Stimulated activated CD4-positive, alpha-beta T cell treated with anti-CD3 and anti-CD28 coated beads, Interleukin-1b, Interleukin-23, amount 100 ng/mL, for 4 hours (primary cell): ENCODE results near the gene OPN1MW2.
"Not testable (repeated sequence)": the region's sequence is repeated elsewhere in the genome, so short reads cannot be mapped to it uniquely, and the experiment has no call there.

Experiments used
- DNase-seq, 2 donors: peaks; one replicate each; pipeline ENCODE4 v3.0.0-alpha.2; 2020; ENCODE audit warnings: low read depth in 2 of 2

The OPN1MW2 gene

DNA sequence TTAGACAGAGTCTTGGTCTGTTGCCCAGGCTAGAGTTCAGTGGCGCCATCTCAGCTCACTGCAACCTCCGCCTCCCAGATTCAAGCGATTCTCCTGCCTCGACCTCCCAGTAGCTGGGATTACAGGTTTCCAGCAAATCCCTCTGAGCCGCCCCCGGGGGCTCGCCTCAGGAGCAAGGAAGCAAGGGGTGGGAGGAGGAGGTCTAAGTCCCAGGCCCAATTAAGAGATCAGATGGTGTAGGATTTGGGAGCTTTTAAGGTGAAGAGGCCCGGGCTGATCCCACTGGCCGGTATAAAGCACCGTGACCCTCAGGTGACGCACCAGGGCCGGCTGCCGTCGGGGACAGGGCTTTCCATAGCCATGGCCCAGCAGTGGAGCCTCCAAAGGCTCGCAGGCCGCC lies at the start of gene OPN1MW2:
TSS of gene OPN1MW2 (plus strand) at position 301 of the 400 bp plus-strand sequence. CDS start at position 361, 60 bp downstream.
- DNase-seq: not testable (repeated sequence)

- not testable (repeated sequence) for DNase-seq
Observed at GRCh38 chrX:154172535-154172943, 47.0 kb upstream of the OPN1MW2 start.

GRCh38 chrX:154174356-154174755 lies 45.2 kb upstream of the OPN1MW2 start:
- not testable (repeated sequence) for DNase-seq

DNA sequence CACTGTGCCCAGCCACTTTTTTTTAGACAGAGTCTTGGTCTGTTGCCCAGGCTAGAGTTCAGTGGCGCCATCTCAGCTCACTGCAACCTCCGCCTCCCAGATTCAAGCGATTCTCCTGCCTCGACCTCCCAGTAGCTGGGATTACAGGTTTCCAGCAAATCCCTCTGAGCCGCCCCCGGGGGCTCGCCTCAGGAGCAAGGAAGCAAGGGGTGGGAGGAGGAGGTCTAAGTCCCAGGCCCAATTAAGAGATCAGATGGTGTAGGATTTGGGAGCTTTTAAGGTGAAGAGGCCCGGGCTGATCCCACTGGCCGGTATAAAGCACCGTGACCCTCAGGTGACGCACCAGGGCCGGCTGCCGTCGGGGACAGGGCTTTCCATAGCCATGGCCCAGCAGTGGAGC lies 37.3 kb upstream of the OPN1MW2 start, which contains the start of gene OPN1MW:
TSS of gene OPN1MW (plus strand) at position 301 of the 400 bp plus-strand sequence. CDS start at position 383, 82 bp downstream.
- DNase-seq: not testable (repeated sequence)

DNA sequence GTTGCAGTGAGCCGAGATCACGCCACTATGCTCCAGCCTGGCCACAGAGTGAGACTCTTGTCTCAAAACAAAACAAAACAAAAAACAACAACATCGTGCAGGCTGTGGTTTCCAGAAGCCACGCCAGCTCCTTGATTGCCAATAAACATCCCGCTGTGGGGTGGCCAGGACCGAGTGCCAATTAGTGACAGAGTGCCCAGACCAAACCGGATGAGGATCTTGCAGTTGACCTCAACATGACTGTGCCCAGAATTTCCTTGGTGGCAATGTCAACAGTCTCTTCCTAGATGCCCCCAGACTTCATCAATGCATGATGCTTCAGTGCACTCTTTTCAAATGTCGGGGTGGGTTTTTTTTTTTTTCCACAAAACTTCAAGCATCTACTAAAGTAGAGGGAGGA lies 35.8 kb upstream of the OPN1MW2 start:
- not testable (repeated sequence) for DNase-seq

- DNase-seq: not testable (repeated sequence)
Observed at GRCh38 chrX:154192846-154193245, 26.7 kb upstream of the OPN1MW2 start.

DNA sequence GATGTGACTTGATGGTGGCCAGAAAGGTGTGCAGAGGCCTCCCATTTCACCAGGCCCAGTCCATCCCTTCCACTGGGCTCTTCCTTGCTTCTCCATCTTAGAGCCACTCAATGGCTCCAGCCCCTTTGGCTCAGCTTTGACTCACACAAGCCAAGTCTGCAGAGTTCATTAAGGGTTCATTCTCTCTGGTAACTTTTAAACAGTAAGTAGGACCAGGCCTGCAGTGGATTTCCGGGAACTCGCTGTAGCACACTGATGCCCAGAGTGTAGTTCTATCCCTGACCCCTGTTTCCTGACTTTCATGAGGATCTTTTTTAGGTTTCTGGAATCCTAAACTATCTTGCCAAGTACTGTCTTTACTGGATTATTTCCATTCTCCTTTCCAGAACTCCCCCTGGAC lies 25.2 kb upstream of the OPN1MW2 start:
- DNase-seq: not testable (repeated sequence)

DNA sequence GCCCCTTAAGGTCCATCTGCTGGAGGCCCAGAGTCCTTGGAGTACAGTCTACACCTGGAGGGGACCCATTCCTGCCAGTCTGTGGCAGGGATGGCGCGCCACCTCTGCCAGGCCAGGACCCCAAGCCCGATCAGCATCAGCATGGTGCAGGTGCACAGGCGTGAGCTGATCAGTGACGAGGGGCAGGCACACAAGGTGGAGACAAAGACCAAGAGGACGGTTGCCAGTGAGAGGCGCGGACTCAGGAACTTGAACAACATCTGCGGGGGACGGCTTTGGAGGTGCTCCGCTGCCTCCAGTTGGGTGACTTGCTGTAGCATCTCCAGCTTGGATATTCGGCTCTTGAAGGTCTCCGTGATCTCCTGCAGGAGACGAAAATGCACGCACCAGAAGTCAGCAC lies 23.1 kb upstream of the OPN1MW2 start:
- not testable (repeated sequence) for DNase-seq

DNA sequence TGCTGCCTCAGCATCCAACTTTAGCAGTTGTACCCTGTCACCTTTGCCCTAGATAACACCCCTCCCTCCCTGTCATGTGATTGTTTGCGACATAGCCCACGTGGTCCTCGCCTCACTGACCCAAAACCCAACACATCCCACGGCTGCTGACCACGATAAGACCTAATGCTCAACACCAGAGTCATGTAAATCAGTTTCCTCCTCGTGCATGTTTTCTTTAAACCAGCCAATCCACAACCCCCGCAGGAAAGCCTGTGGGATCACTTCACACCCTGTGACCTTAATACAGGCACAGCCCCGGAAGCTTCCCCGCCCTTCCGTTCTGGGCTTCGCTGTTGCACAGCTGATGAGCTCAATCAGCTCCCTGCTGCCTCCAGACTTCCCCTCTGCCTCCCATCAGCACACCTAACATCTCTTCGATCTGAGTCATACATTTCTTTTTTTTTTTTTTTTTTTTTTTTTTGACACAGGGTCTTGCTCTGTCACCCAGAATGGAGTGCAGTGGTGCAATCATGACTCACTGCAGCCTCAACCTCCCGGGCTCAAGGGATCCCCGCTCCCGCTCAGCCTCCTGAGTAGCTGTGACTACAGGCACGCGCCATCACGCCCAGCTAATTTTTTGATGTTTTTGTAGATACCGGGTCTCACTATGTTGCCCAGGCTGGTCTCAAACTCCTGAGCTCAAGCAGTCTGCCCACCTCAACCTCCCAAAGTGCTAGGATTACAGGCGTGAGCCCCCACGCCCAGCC lies 9.7 kb upstream of the OPN1MW2 start:
- DNase-seq: not testable (repeated sequence)

DNA sequence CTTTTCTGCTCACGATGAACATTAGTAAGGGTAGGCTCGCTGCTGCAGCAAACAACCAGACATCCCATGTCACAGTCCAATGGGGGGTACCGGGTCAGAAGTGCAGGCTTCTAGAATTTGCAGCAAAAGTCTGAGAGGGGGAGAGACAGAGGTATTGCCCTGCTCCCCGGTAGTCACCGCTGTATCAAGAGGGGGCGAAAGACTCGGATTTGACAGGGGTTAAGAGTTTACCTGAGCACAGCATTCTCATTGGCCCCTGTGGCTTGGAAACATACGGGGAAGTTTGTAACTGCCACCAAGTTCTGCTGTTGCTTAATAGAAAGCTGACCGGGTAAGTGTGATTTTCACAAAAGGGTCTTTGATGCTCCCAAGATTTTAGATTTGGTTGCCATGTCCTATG lies 8.5 kb upstream of the OPN1MW2 start:
- not testable (repeated sequence) for DNase-seq

DNA sequence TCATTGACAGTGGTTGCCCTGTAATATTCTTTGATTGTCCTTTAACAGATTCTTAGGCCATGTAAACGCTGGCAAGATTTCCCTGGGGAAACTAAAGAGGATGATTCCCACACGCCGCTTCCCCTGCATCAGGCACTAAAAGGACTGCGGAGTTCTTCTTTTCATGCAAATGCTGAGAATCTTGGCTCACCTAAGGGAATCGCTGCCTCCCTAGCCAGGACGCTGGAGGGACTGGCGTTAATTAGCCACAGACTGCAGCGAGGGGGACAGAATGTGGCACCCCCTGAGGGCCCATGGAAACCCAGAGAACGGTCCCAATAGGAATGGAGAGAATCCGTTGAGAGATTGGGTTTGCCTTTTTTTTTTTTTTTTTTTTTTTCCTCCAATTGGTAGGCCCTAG lies 8.1 kb upstream of the OPN1MW2 start:
- DNase-seq: not testable (repeated sequence)

DNA sequence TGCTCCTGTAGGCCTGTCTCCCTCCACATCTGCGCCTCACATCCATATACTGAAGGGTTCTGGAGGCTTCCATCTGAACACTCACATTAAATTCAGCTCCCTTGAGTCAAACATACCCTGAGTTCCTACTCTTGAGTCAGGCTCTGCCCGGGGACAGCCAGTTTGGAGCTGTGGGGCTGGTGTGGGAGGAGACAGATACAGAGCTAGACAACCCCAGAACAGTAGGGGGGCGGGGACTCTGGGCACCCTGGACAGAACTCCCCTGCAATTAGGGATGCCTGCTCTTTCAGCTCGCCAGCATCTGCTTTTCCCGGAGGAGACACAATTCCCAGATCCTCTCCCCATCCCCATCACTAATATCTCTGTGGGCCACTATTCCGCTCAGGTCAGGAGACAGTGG lies 5.7 kb downstream of the OPN1MW2 start:
- not testable (repeated sequence) for DNase-seq

DNA sequence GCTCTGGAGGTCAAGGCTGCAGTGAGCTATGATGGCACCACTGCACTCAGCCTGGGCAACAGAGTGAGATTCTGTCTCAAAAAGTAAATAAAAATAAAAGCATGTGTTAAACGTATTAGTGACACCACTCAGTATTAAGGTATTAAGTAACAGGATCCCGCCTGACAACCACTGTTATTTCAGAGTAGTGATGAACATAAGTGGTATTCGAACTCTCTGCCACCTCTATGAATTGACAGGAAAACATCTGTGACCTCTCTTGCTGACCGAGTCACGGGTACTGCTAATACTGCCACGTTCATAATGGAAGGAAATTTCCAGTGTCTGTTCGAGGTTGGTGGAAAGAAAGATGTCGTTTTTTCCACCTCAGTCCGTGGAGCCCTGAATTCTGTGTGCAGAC lies 7.2 kb downstream of the OPN1MW2 start:
- DNase-seq: not testable (repeated sequence)

- not testable (repeated sequence) for DNase-seq
Observed at GRCh38 chrX:154231443-154231842, 11.9 kb downstream of the OPN1MW2 start.

GRCh38 chrX:154233620-154234019 lies 14.1 kb downstream of the OPN1MW2 start:
- DNase-seq: not testable (repeated sequence)

DNA sequence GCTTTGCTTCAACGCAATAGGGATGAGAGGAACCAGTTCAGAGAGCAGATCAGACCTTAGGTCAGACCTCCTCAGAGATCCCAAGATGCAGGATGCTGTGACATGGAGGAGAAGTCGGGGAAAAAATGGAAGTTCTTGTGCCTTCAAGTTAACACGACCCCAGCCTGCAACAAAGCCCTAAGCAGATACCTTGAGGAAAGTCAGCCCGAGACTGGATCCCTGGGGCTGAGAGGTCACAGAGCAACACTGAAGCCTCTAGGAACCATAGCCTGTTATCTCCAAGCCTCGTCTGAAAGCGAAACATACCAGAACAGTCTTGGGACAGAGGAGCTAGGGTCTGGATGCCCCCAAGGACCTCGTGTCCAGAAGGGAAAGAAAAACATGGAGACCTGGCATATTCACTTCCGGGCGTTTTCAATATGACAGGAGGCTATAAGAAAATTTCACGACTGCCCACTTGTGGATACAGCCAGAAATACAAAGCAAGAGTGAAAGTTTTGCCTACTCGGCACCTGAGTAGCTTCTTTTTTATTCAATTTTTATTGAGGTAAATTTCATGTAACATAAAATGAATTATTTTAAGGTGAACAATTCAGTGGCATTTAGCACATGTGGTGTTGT lies 19.5 kb downstream of the OPN1MW2 start:
- DNase-seq: not testable (repeated sequence)

GRCh38 chrX:154239982-154240503 lies 20.5 kb downstream of the OPN1MW2 start:
- DNase-seq: not testable (repeated sequence)

DNA sequence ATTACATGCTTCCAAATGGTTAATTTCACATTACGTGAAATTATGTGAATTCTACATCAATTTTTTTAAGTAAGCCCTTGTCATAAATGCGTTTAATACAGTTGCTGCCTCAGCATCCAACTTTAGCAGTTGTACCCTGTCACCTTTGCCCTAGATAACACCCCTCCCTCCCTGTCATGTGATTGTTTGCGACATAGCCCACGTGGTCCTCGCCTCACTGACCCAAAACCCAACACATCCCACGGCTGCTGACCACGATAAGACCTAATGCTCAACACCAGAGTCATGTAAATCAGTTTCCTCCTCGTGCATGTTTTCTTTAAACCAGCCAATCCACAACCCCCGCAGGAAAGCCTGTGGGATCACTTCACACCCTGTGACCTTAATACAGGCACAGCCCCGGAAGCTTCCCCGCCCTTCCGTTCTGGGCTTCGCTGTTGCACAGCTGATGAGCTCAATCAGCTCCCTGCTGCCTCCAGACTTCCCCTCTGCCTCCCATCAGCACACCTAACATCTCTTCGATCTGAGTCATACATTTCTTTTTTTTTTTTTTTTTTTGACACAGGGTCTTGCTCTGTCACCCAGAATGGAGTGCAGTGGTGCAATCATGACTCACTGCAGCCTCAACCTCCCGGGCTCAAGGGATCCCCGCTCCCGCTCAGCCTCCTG lies 28.0 kb downstream of the OPN1MW2 start:
- DNase-seq: not testable (repeated sequence)

DNA sequence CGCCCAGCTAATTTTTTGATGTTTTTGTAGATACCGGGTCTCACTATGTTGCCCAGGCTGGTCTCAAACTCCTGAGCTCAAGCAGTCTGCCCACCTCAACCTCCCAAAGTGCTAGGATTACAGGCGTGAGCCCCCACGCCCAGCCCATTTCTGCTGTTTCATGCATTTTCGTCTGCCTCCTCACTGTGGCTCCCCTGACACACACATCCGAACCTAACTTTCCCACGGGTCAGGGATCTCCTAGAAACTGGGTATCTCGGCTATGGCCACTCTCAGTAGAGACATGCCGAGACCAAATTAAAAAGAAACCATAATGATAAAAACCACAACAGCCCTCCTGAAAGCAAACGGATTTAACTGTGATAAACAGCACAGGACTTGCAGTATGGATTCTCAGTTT lies 28.5 kb downstream of the OPN1MW2 start:
- not testable (repeated sequence) for DNase-seq

- not testable (repeated sequence) for DNase-seq
Observed at GRCh38 chrX:154257282-154257681, 37.7 kb downstream of the OPN1MW2 start, which contains the start of gene OPN1MW3. Gene OPN1MW3, plus strand, starts transcription at chrX:154257582. Its CDS starts 38 bp downstream, at chrX:154257620.

- DNase-seq: not testable (repeated sequence)
Observed at GRCh38 chrX:154258711-154259110, 39.2 kb downstream of the OPN1MW2 start.

- DNase-seq: not testable (repeated sequence)
Observed at GRCh38 chrX:154263072-154263471, 43.5 kb downstream of the OPN1MW2 start.
